H9 (cell line): ENCODE data around the gene ANKRD22. TPM values are rescaled to one million over a fixed set of nuclear protein-coding genes. Genes with fewer than 3 reads are reported as not detected.

Experiments
- DNase-seq: peaks from one replicate; pipeline ENCODE4 v3.0.0-alpha.2; 2017
- H2AFZ ChIP-seq: one replicate; pipeline ENCODE4 v1.6.1; 2013; ENCODE audit warnings: mild to moderate bottlenecking, low read length, control low read depth, moderate library complexity
- H2AK5ac ChIP-seq: 2 replicates; pipeline ENCODE4 v1.6.1; 2013; ENCODE audit warnings: low read length, control low read depth, mixed read lengths; ENCODE audit not compliant: insufficient read length
- H2BK120ac ChIP-seq: one replicate; pipeline ENCODE4 v1.6.1; 2013; ENCODE audit warnings: low read depth, mild to moderate bottlenecking, low read length, control low read depth, inconsistent platforms; ENCODE audit not compliant: poor library complexity, severe bottlenecking
- H2BK12ac ChIP-seq: 2 replicates; pipeline ENCODE4 v1.6.1; 2013; ENCODE audit warnings: low read length, control low read depth, mixed read lengths, low read depth; ENCODE audit not compliant: insufficient read length
- H2BK15ac ChIP-seq: 2 replicates; pipeline ENCODE4 v1.6.1; 2013; ENCODE audit warnings: low read depth, low read length, control low read depth
- H2BK20ac ChIP-seq: one replicate; pipeline ENCODE4 v1.6.1; 2013; ENCODE audit warnings: low read depth, mild to moderate bottlenecking, low read length, control low read depth, inconsistent platforms; ENCODE audit not compliant: poor library complexity, severe bottlenecking
- H2BK5ac ChIP-seq: 2 replicates; pipeline ENCODE4 v1.6.1; 2013; ENCODE audit warnings: low read length, control low read depth, mixed read lengths; ENCODE audit not compliant: insufficient read length
- H3K14ac ChIP-seq: 2 replicates; pipeline ENCODE4 v1.6.1; 2013; ENCODE audit warnings: low read length, control low read depth; ENCODE audit not compliant: insufficient read depth
- H3K18ac ChIP-seq: 2 replicates; pipeline ENCODE4 v1.6.1; 2013; ENCODE audit warnings: low read depth, mild to moderate bottlenecking, mixed read lengths, low read length, control low read depth; ENCODE audit not compliant: insufficient read length
- H3K23ac ChIP-seq: 2 replicates; pipeline ENCODE4 v1.6.1; 2013; ENCODE audit warnings: low read length, control low read depth, mixed read lengths, low read depth; ENCODE audit not compliant: insufficient read length
- H3K23me2 ChIP-seq: 2 replicates; pipeline ENCODE4 v1.6.1; 2013; ENCODE audit warnings: low read depth, mild to moderate bottlenecking, mixed read lengths, low read length, control low read depth; ENCODE audit not compliant: insufficient read length, poor library complexity, severe bottlenecking
- H3K27ac ChIP-seq: 2 replicates; pipeline ENCODE4 v1.5.1; 2013; ENCODE audit warnings: low read length, control low read depth, mixed read lengths, low read depth; ENCODE audit not compliant: insufficient read length
- H3K27me3 ChIP-seq: 2 replicates; pipeline ENCODE4 v1.6.1; 2013; ENCODE audit warnings: low read length, control low read depth, inconsistent platforms; ENCODE audit not compliant: insufficient read depth
- H3K4ac ChIP-seq: 2 replicates; pipeline ENCODE4 v1.6.1; 2013; ENCODE audit warnings: low read depth, mild to moderate bottlenecking, control low read depth, inconsistent platforms, low read length, moderate library complexity
- H3K4me1 ChIP-seq: 2 replicates; pipeline ENCODE4 v1.6.1; 2013; ENCODE audit warnings: low read length, control low read depth, inconsistent platforms; ENCODE audit not compliant: insufficient read depth
- H3K4me2 ChIP-seq: 2 replicates; pipeline ENCODE4 v1.6.1; 2013; ENCODE audit warnings: low read length, control low read depth, mixed read lengths; ENCODE audit not compliant: insufficient read length, insufficient read depth
- H3K56ac ChIP-seq: 2 replicates; pipeline ENCODE4 v1.6.1; 2013; ENCODE audit warnings: low read depth, mild to moderate bottlenecking, mixed read lengths, low read length, control low read depth; ENCODE audit not compliant: insufficient read length
- H3K79me1 ChIP-seq: 2 replicates; pipeline ENCODE4 v1.6.1; 2013; ENCODE audit warnings: low read depth, mild to moderate bottlenecking, moderate library complexity, low read length, control low read depth, inconsistent platforms; ENCODE audit not compliant: insufficient read depth, poor library complexity, severe bottlenecking
- H3K79me2 ChIP-seq: 2 replicates; pipeline ENCODE4 v1.6.1; 2013; ENCODE audit warnings: low read length, control low read depth, inconsistent platforms; ENCODE audit not compliant: insufficient read depth
- H3K9ac ChIP-seq: 2 replicates; pipeline ENCODE4 v1.6.1; 2013; ENCODE audit warnings: low read length, control low read depth, mixed read lengths; ENCODE audit not compliant: insufficient read length; ENCODE audit errors: extremely low read depth
- H3K9me3 ChIP-seq: one replicate; pipeline ENCODE4 v1.6.1; 2013; ENCODE audit warnings: low read depth, low read length, inconsistent platforms; ENCODE audit not compliant: control insufficient read depth
- H3T11ph ChIP-seq: one replicate; pipeline ENCODE4 v1.6.1; 2013; ENCODE audit warnings: mild to moderate bottlenecking, low read length, control low read depth, inconsistent platforms
- H4K20me1 ChIP-seq: one replicate; pipeline ENCODE4 v1.6.1; 2013; ENCODE audit not compliant: control insufficient read depth, insufficient read length, insufficient read depth
- H4K5ac ChIP-seq: 2 replicates; pipeline ENCODE4 v1.6.1; 2013; ENCODE audit warnings: low read depth, mild to moderate bottlenecking, mixed read lengths, low read length, control low read depth; ENCODE audit not compliant: insufficient read length
- H4K8ac ChIP-seq: replicated peaks from 2 replicates; pipeline ENCODE4 v1.6.1; 2013; ENCODE audit warnings: low read length, control low read depth, mixed read lengths, low read depth; ENCODE audit not compliant: insufficient read length
- H4K91ac ChIP-seq: 2 replicates; pipeline ENCODE4 v1.6.1; 2013; ENCODE audit warnings: low read depth, mild to moderate bottlenecking, moderate library complexity, mixed read lengths, low read length, control low read depth; ENCODE audit not compliant: insufficient read length
- H3K27ac Mint-ChIP-seq, 3 experiments: 2 replicates in 2 of 3; 3 replicates in 1 of 3; pipeline ENCODE4 v1.8.0; 2020 to 2021; ENCODE audit warnings: mixed read lengths in 3 of 3, mild to moderate bottlenecking in 1 of 3, moderate library complexity in 1 of 3
- H3K27me3 Mint-ChIP-seq: 2 replicates; pipeline ENCODE4 v1.8.0; 2021; ENCODE audit warnings: low read depth, mild to moderate bottlenecking, moderate library complexity, mixed read lengths
- H3K36me3 Mint-ChIP-seq, 3 experiments: 2 replicates in 2 of 3; 3 replicates in 1 of 3; pipeline ENCODE4 v1.8.0; 2020 to 2021; ENCODE audit warnings: low read depth in 3 of 3, mixed read lengths in 3 of 3; ENCODE audit not compliant: insufficient read depth in 1 of 3
- H3K4me1 Mint-ChIP-seq, 2 experiments: 2 replicates each; pipeline ENCODE4 v1.8.0; 2020; ENCODE audit warnings: mixed read lengths in 2 of 2
- H3K4me3 Mint-ChIP-seq, 2 experiments: 2 replicates in 1 of 2; 3 replicates in 1 of 2; pipeline ENCODE4 v1.8.0; 2020 to 2021; ENCODE audit warnings: mild to moderate bottlenecking in 2 of 2, mixed read lengths in 2 of 2, moderate library complexity in 1 of 2
- H3K9me3 Mint-ChIP-seq, 2 experiments: 2 replicates in 1 of 2; 3 replicates in 1 of 2; pipeline ENCODE4 v1.8.0; 2020; ENCODE audit warnings: mild to moderate bottlenecking in 2 of 2, mixed read lengths in 2 of 2, moderate library complexity in 1 of 2
- WGBS: extraction: QIAGEN DNeasy Blood & Tissue Kit; methylation state at CpG from one replicate; pipeline ENCODE4 v1.1.7; 2013; ENCODE audit warnings: missing lambda C conversion rate, low lambda C conversion rate, mixed read lengths; ENCODE audit not compliant: insufficient read length; ENCODE audit errors: extremely low coverage; 5-methylcytosine and 5-hydroxymethylcytosine counted together
- total RNA-seq: library from RNA; stranded (reverse); gene quantifications from 2 replicates; pipeline ENCODE4 v1.2.1, GENCODE V29; 2021
- TF ChIP-seq, protein P1 (sequence below): fragments of 200-600 bp; sonication (generic); conservative IDR thresholded peaks from 3 replicates; pipeline ENCODE4 v1.8.0; 2021; ENCODE audit warnings: antibody characterized with exemption, mild to moderate bottlenecking

Gene ANKRD22
- total RNA-seq, 1 experiment from 2014 or later, result not detected

- H3K9ac ChIP-seq, result no peak overlapping the region
Observed at GRCh38 chr10:88850712-88851111, 932 bp downstream of the ANKRD22 start.

More at GRCh38 chr10:88850712-88851111, 932 bp downstream of the ANKRD22 start:
- H3K23me2 ChIP-seq, result no peaks in the 10 kb centered on the region
- H3K27ac ChIP-seq, result no peak overlapping the region
- H3K4ac ChIP-seq, result no peak overlapping the region
- no peak overlapping the region for H3K14ac ChIP-seq
- no peak overlapping the region for H2AK5ac ChIP-seq
- H4K8ac ChIP-seq, result no peak overlapping the region
- Mint-ChIP-seq H3K4me3 (no peak overlapping the region), H3K36me3 (no peaks in the 10 kb centered on the region), H3K9me3 (no peaks in the 10 kb centered on the region), H3K27me3 (no peaks in the 10 kb centered on the region), H3K4me1 (peaks cover 18 to 20% of the 10 kb centered on the region in 2 experiments), H3K27ac (no peak overlapping the region)
- H2BK12ac ChIP-seq, result no peak overlapping the region
- no peak overlapping the region for H2AFZ ChIP-seq
- H4K5ac ChIP-seq, result no peak overlapping the region
- no peak overlapping the region for H3K56ac ChIP-seq
- H4K91ac ChIP-seq, result no peak overlapping the region
- no peaks in the 10 kb centered on the region for H3K9me3 ChIP-seq
- no peak overlapping the region for H3T11ph ChIP-seq
- H2BK120ac ChIP-seq, result no peak overlapping the region
- no peak overlapping the region for H2BK15ac ChIP-seq
- TF ChIP-seq, protein P1, sequence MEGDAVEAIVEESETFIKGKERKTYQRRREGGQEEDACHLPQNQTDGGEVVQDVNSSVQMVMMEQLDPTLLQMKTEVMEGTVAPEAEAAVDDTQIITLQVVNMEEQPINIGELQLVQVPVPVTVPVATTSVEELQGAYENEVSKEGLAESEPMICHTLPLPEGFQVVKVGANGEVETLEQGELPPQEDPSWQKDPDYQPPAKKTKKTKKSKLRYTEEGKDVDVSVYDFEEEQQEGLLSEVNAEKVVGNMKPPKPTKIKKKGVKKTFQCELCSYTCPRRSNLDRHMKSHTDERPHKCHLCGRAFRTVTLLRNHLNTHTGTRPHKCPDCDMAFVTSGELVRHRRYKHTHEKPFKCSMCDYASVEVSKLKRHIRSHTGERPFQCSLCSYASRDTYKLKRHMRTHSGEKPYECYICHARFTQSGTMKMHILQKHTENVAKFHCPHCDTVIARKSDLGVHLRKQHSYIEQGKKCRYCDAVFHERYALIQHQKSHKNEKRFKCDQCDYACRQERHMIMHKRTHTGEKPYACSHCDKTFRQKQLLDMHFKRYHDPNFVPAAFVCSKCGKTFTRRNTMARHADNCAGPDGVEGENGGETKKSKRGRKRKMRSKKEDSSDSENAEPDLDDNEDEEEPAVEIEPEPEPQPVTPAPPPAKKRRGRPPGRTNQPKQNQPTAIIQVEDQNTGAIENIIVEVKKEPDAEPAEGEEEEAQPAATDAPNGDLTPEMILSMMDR, result no peak
- H2BK20ac ChIP-seq, result no peak overlapping the region
- H2BK5ac ChIP-seq, result no peak overlapping the region
- no CpG with 5 or more reads among the region's 1 CpG for WGBS
- no peaks in the 10 kb centered on the region for H3K79me1 ChIP-seq
- no peak overlapping the region for H3K23ac ChIP-seq
- no peaks in the 10 kb centered on the region for H3K79me2 ChIP-seq
- no peaks in the 10 kb centered on the region for H4K20me1 ChIP-seq
- no peak overlapping the region for H3K18ac ChIP-seq
- no peaks in the 10 kb centered on the region for H3K27me3 ChIP-seq
- no peak overlapping the region for H3K4me2 ChIP-seq
- H3K4me1 ChIP-seq, result no peaks in the 10 kb centered on the region; the same call in none of the 2 replicates
- DNase-seq, result no peak
